HEK293T (cell line): ENCODE measurements around the gene COL4A4.

Experiments
- BHLHE40 ChIP-seq: fragments of 450-650 bp; IDR thresholded peaks from 2 replicates; pipeline ENCODE4 v1.6.1; 2016; ENCODE audit warnings: mild to moderate bottlenecking, moderate library complexity, borderline replicate concordance
- FOXA1 ChIP-seq: fragments of 450-650 bp; IDR thresholded peaks from 2 replicates; pipeline ENCODE4 v1.6.1; 2016; ENCODE audit warnings: mild to moderate bottlenecking
- FOXK2 ChIP-seq: fragments of 450-650 bp; IDR thresholded peaks from 2 replicates; pipeline ENCODE4 v1.6.1; 2016; ENCODE audit warnings: mild to moderate bottlenecking
- NFRKB ChIP-seq: fragments of 450-650 bp; IDR thresholded peaks from 2 replicates; pipeline ENCODE4 v1.6.1; 2016; ENCODE audit warnings: mild to moderate bottlenecking, moderate library complexity
- SUZ12 ChIP-seq: fragments of 450-650 bp; IDR thresholded peaks from 2 replicates; pipeline ENCODE4 v1.6.1; 2016; ENCODE audit warnings: mild to moderate bottlenecking
- TF ChIP-seq, protein P1 (sequence below): fragments of 450-650 bp; IDR thresholded peaks from 2 replicates; pipeline ENCODE4 v1.6.1; 2016

DNA sequence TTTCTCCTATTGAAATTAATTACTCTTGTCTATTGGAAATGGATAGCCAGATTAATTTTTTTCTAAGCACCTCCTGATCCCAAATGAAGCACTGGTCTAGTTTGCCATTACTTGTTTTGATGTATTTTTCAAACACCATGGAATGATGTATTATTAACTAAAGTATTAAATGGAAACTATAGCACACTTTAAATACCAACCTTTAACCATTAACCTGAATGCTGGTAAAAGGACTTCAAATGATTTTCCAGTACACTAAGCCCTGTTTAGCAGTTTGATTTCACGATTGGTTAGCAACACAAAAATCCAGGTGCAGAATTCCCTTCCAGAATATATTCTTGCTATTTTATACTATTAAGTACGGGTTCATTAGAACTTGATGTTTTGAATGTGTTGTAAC is 37.8 kb upstream of the COL4A4 start:
- TF ChIP-seq BHLHE40, result no peak
- no peak for TF ChIP-seq FOXA1
- TF ChIP-seq SUZ12, result no peak
- TF ChIP-seq NFRKB, result no peak
- TF ChIP-seq, protein P1, sequence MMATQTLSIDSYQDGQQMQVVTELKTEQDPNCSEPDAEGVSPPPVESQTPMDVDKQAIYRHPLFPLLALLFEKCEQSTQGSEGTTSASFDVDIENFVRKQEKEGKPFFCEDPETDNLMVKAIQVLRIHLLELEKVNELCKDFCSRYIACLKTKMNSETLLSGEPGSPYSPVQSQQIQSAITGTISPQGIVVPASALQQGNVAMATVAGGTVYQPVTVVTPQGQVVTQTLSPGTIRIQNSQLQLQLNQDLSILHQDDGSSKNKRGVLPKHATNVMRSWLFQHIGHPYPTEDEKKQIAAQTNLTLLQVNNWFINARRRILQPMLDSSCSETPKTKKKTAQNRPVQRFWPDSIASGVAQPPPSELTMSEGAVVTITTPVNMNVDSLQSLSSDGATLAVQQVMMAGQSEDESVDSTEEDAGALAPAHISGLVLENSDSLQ, result no peak
- TF ChIP-seq FOXK2, result no peak
